Thyroid gland (tissue), 4 donors: Measurements from ENCODE around the gene NXT1. TPM values are rescaled to one million over a fixed set of nuclear protein-coding genes. Genes with fewer than 3 reads are reported as not detected.

ENCODE experiments used
- DNase-seq, 2 donors: peaks; one replicate each; pipeline ENCODE4 v3.0.0-alpha.2; 2019
- H3K27ac ChIP-seq, 3 donors: fragments of 200-600 bp; sonication (generic); 1 replicate in 2 of 3; 2 replicates in 1 of 3; pipeline ENCODE4 v1.5.1; 2016 to 2019; ENCODE audit warnings: mild to moderate bottlenecking in 1 of 3, moderate library complexity in 1 of 3
- H3K27me3 ChIP-seq: fragments of 200-600 bp; sonication (generic); one replicate; pipeline ENCODE4 v1.5.1; 2019
- H3K36me3 ChIP-seq, 2 donors: fragments of 200-600 bp; sonication (generic); one replicate each; pipeline ENCODE4 v1.5.1; 2016 to 2019
- H3K4me1 ChIP-seq, 2 donors: fragments of 200-600 bp; sonication (generic); one replicate each; pipeline ENCODE4 v1.5.1; 2017 to 2019
- H3K4me3 ChIP-seq, 3 donors: fragments of 200-600 bp; sonication (generic); replicated peaks in 1 of 3; 1 replicate in 2 of 3; 2 replicates in 1 of 3; pipeline ENCODE4 v1.5.1; 2016; ENCODE audit warnings: mild to moderate bottlenecking in 1 of 3
- H3K9me3 ChIP-seq: fragments of 200-600 bp; sonication (generic); one replicate; pipeline ENCODE4 v1.5.1; 2017
- CTCF ChIP-seq, 6 experiments: fragments of 200-600 bp in 3 of 6; fragments of 450-650 bp in 3 of 6; sonication (generic) in 3 of 6; IDR thresholded peaks; one replicate each; pipeline ENCODE4 v1.5.1; 2016 to 2019; ENCODE audit warnings: antibody characterized with exemption in 6 of 6, mild to moderate bottlenecking in 2 of 6, inconsistent platforms in 1 of 6, moderate library complexity in 1 of 6
- POLR2A ChIP-seq, 2 donors: fragments of 450-650 bp; IDR thresholded peaks; one replicate each; pipeline ENCODE4 v1.6.1; 2017; ENCODE audit warnings: antibody characterized with exemption in 2 of 2, mild to moderate bottlenecking in 2 of 2, moderate library complexity in 1 of 2
- WGBS, 2 donors: methylation state at CpG; one replicate each; pipeline ENCODE4 v1.1.5; 2017; 5-methylcytosine and 5-hydroxymethylcytosine counted together
- intact Hi-C: fragments of 100-400 bp; cut with DNase I; formaldehyde crosslinking; loops from one replicate; pipeline ENCODE4 v1.15.1; 2023
- total RNA-seq, 4 donors: library from RNA; depleted of rRNA; stranded (reverse); fragments of >200 nt; gene quantifications; one replicate each; pipeline ENCODE4 v1.2.3, GENCODE V29; 2016

The NXT1 gene
- total RNA-seq, 4 donors from 2014 or later: 27.2 to 50.8 (median 37.2) TPM

DNA sequence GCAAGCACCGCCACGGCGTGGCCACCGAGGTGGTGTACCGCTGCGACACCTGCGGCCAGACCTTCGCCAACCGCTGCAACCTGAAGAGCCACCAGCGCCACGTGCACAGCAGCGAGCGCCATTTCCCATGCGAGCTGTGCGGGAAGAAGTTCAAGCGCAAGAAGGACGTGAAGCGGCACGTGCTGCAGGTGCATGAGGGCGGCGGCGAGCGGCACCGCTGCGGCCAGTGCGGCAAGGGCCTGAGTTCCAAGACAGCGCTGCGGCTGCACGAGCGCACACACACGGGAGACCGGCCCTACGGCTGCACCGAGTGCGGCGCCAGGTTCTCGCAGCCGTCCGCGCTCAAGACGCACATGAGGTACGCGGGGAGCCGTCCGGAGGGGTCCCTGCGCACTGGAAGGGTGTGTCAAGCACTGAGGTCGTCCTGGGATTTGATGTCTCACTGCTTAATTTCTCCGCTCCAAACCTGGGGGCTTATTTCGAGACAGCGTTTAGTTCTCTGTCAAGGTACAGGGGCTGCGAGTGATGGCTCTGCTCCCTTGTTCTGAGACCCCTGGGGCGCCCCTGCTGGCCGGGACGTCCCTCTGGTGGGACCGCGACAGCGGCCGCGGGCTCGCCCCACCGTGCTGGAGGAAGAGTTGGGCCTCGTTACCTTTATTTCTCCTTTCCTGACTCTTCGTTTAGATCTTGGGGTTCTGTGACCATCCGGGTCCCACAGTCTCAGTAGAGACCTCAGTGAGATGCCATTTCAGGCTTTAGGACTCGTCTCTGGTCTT lies 15.0 kb downstream of the NXT1 start:
- H3K4me3 ChIP-seq: no peak overlapping the region
- DNase-seq: no peak
- intact Hi-C loops: no loop called here
- H3K27ac ChIP-seq: no peak overlapping the region
- WGBS, 2 donors: 93 to 96% methylated on average over 42 to 65 of the region's 65 CpGs
- H3K9me3 ChIP-seq: no peaks in the 10 kb centered on the region
- H3K27me3 ChIP-seq: no peaks in the 10 kb centered on the region
- peaks cover 28 to 30% of the 10 kb centered on the region in 2 donors for H3K4me1 ChIP-seq
- H3K36me3 ChIP-seq: peaks cover 30 to 36% of the 10 kb centered on the region in 2 donors
- TF ChIP-seq POLR2A (IDR thresholded peaks at IDR 0.05) (no peak), CTCF (IDR thresholded peaks at IDR 0.05) (no peak)

- Histone ChIP-seq H3K27me3 (no peaks in the 10 kb centered on the region), H3K4me3 (no peak overlapping the region), H3K4me1 (peaks cover 21 to 23% of the 10 kb centered on the region in 2 donors), H3K9me3 (no peaks in the 10 kb centered on the region), H3K36me3 (peaks cover 36 to 41% of the 10 kb centered on the region in 2 donors), H3K27ac (no peak overlapping the region)
- DNase-seq: no peak
- 34 to 86% methylated on average over 1 of the region's 1 CpG for WGBS, 2 donors
- intact Hi-C loops: no loop called here
- no peak for TF ChIP-seq POLR2A (IDR thresholded peaks at IDR 0.05)
- no peak for TF ChIP-seq CTCF (IDR thresholded peaks at IDR 0.05)
These were observed 15.8 kb downstream of the NXT1 start for GRCh38 chr20:23366384-23366783.

- H3K36me3 ChIP-seq: peaks cover 41% of the 10 kb centered on the region in 2 donors
- peaks cover 19 to 21% of the 10 kb centered on the region in 2 donors for H3K4me1 ChIP-seq
- H3K27me3 ChIP-seq: no peaks in the 10 kb centered on the region
- TF ChIP-seq POLR2A (IDR thresholded peaks at IDR 0.05) (no peak), CTCF (IDR thresholded peaks at IDR 0.05) (no peak)
- no peak for DNase-seq
- H3K9me3 ChIP-seq: no peaks in the 10 kb centered on the region
- H3K4me3 ChIP-seq: no peak overlapping the region
- intact Hi-C loops: no loop called here
- no peak overlapping the region for H3K27ac ChIP-seq
These were observed 17.2 kb downstream of the NXT1 start for GRCh38 chr20:23367770-23368169.

DNA sequence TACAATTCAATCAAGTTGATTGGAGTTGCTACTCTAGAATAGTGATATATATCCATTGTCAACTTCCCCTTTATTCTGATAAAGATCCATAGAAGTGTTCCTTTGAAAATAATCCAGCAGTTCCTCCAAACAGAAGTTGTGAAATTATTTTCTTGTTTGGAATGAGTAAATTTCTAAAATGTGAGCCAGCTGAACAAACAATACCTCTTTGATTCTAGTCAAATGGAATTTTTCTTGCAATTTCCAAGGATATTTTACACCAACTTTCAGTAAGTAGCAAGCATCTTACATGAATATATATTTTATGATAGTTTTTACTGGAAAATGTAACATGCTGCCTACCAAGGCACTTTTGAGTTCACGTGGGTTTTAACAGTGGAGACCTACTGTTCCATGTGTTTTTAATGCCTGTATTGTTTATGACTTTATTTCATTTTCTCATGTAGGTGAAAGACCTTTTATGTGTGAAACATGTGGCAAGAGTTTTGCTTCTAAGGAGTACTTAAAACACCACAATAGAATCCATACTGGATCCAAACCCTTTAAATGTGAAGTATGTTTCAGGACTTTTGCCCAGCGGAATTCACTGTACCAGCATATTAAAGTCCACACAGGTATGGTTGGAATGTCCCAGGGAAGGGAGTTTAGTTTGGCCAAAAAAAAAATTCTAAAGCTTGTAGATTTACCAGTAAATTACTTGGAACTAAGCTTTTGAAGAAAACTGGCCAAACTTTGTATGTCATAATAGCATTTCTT lies 17.9 kb downstream of the NXT1 start:
- 95 to 97% methylated on average over 2 of the region's 2 CpGs for WGBS, 2 donors
- H3K36me3 ChIP-seq: peaks cover 46 to 48% of the 10 kb centered on the region in 2 donors

More for the DNA sequence above, 17.9 kb downstream of the NXT1 start:
- intact Hi-C loops: no loop called here
- H3K9me3 ChIP-seq: no peaks in the 10 kb centered on the region
- no peak overlapping the region for H3K27ac ChIP-seq
- no peak for TF ChIP-seq POLR2A (IDR thresholded peaks at IDR 0.05)
- TF ChIP-seq CTCF (IDR thresholded peaks at IDR 0.05): no peak
- no peak overlapping the region for H3K4me3 ChIP-seq
- H3K4me1 ChIP-seq: peaks cover 12 to 15% of the 10 kb centered on the region in 2 donors
- H3K27me3 ChIP-seq: no peaks in the 10 kb centered on the region
- no peak for DNase-seq
